ENCODE results near the gene NUP62CL.

NUP62CL gene

GRCh38 chrX:107154787-107155620, 51.2 kb downstream of the NUP62CL start:
- no peak overlapping the region for H3K4me3 ChIP-seq (ENCODE audit: low read depth, low read length, poor library complexity, severe bottlenecking)
- no peak overlapping the region for H2AFZ ChIP-seq (ENCODE audit: low read length)
- no peaks in the 10 kb centered on the region for H4K20me1 ChIP-seq (ENCODE audit: insufficient read depth, low read length)
- no peaks in the 10 kb centered on the region for H3K4me1 ChIP-seq (ENCODE audit: insufficient read depth, low read length, severe bottlenecking)
- no peak overlapping the region for H3K4me2 ChIP-seq (ENCODE audit: low read length)
- no peaks in the 10 kb centered on the region for H3K27me3 ChIP-seq (ENCODE audit: insufficient read depth, low read length)
- H3K9me3 ChIP-seq (ENCODE audit: low read length) = no peaks in the 10 kb centered on the region
- H3K9ac ChIP-seq (ENCODE audit: low read length) = no peak overlapping the region
- TF ChIP-seq EZH2 (IDR thresholded peaks at IDR 0.05; ENCODE audit: borderline replicate concordance, low read length) (no peak), CTCF (IDR thresholded peaks at IDR 0.05; ENCODE audit: low read length) (no peak)
- no peaks in the 10 kb centered on the region for H3F3A ChIP-seq (ENCODE audit: insufficient read depth, low read length)
- no peak overlapping the region for H3K27ac ChIP-seq (ENCODE audit: low read depth, low read length, poor library complexity, severe bottlenecking)
- H3K79me2 ChIP-seq (ENCODE audit: insufficient read depth, low read length) = no peaks in the 10 kb centered on the region
- H3K36me3 ChIP-seq (ENCODE audit: insufficient read depth, low read length) = no peaks in the 10 kb centered on the region
- no peaks in the 10 kb centered on the region for H3K9me2 ChIP-seq (ENCODE audit: low read depth, low read length)

DNA sequence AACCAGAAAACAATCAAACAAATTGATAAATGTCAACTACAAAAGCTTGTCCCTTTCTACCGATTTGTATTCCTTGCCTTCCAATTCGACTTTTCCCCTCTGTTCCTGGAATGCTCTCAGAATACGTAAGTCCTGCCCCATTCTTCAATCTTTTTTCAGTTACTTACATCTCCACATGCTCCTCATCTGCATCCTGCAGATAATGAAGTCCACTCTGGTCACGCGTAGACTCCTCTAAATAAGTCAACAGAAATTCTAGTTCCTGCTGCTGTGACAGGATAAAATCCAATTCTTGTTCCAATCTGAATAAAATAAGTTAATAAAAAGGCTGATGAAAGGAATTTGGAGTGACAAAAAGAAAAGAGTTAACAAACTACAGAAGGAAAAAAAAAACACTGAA, 53.2 kb downstream of the NUP62CL start:
- H3K9ac ChIP-seq (ENCODE audit: low read length) = no peak overlapping the region
- no peak overlapping the region for H3K4me3 ChIP-seq (ENCODE audit: low read depth, low read length, poor library complexity, severe bottlenecking)
- no peaks in the 10 kb centered on the region for H4K20me1 ChIP-seq (ENCODE audit: insufficient read depth, low read length)
- no peaks in the 10 kb centered on the region for H3K27me3 ChIP-seq (ENCODE audit: insufficient read depth, low read length)
- H3K79me2 ChIP-seq (ENCODE audit: insufficient read depth, low read length) = no peaks in the 10 kb centered on the region
- no peaks in the 10 kb centered on the region for H3K36me3 ChIP-seq (ENCODE audit: insufficient read depth, low read length)
- no peak overlapping the region for H3K27ac ChIP-seq (ENCODE audit: low read depth, low read length, poor library complexity, severe bottlenecking)
- no peaks in the 10 kb centered on the region for H3F3A ChIP-seq (ENCODE audit: insufficient read depth, low read length)
- TF ChIP-seq CTCF (IDR thresholded peaks at IDR 0.05; ENCODE audit: low read length) (no peak), EZH2 (IDR thresholded peaks at IDR 0.05; ENCODE audit: borderline replicate concordance, low read length) (no peak)
- no peaks in the 10 kb centered on the region for H3K9me2 ChIP-seq (ENCODE audit: low read depth, low read length)
- no peaks in the 10 kb centered on the region for H3K9me3 ChIP-seq (ENCODE audit: low read length)
- H2AFZ ChIP-seq (ENCODE audit: low read length) = no peak overlapping the region
- H3K4me2 ChIP-seq (ENCODE audit: low read length) = no peak overlapping the region
- no peaks in the 10 kb centered on the region for H3K4me1 ChIP-seq (ENCODE audit: insufficient read depth, low read length, severe bottlenecking)

- H3K9ac ChIP-seq (ENCODE audit: low read length) = no peak overlapping the region
- H4K20me1 ChIP-seq (ENCODE audit: insufficient read depth, low read length) = no peaks in the 10 kb centered on the region
- no peaks in the 10 kb centered on the region for H3F3A ChIP-seq (ENCODE audit: insufficient read depth, low read length)
- no peaks in the 10 kb centered on the region for H3K4me1 ChIP-seq (ENCODE audit: insufficient read depth, low read length, severe bottlenecking)
- no peaks in the 10 kb centered on the region for H3K27me3 ChIP-seq (ENCODE audit: insufficient read depth, low read length)
- no peak overlapping the region for H2AFZ ChIP-seq (ENCODE audit: low read length)
- H3K9me2 ChIP-seq (ENCODE audit: low read depth, low read length) = no peaks in the 10 kb centered on the region
- TF ChIP-seq CTCF (IDR thresholded peaks at IDR 0.05; ENCODE audit: low read length) (no peak), EZH2 (IDR thresholded peaks at IDR 0.05; ENCODE audit: borderline replicate concordance, low read length) (no peak)
- no peak overlapping the region for H3K4me3 ChIP-seq (ENCODE audit: low read depth, low read length, poor library complexity, severe bottlenecking)
- H3K4me2 ChIP-seq (ENCODE audit: low read length) = no peak overlapping the region
- H3K79me2 ChIP-seq (ENCODE audit: insufficient read depth, low read length) = no peaks in the 10 kb centered on the region
- no peak overlapping the region for H3K27ac ChIP-seq (ENCODE audit: low read depth, low read length, poor library complexity, severe bottlenecking)
- no peaks in the 10 kb centered on the region for H3K36me3 ChIP-seq (ENCODE audit: insufficient read depth, low read length)
- H3K9me3 ChIP-seq (ENCODE audit: low read length) = no peaks in the 10 kb centered on the region
Measured at GRCh38 chrX:107146670-107147069, 59.6 kb downstream of the NUP62CL start.
